GM19351 (cell line): ENCODE measurements around the gene FRS2.

Experiments used
- ATAC-seq: cut with Tn5 transposase; IDR thresholded peaks from one replicate; pipeline ENCODE4 v1.9.1; 2021; ENCODE audit warnings: mild to moderate bottlenecking, moderate library complexity; ENCODE audit not compliant: unreplicated experiment

The FRS2 gene

GRCh38 chr12:69464428-69464827, 5.8 kb upstream of the FRS2 start:
- ATAC-seq: no peak

GRCh38 chr12:69466867-69467266, 3.3 kb upstream of the FRS2 start:
- ATAC-seq: no peak

GRCh38 chr12:69467366-69467765, 2.8 kb upstream of the FRS2 start:
- no peak for ATAC-seq

GRCh38 chr12:69468237-69469026, 1.8 kb upstream of the FRS2 start:
- ATAC-seq: no peak

- no peak for ATAC-seq
Measured at GRCh38 chr12:69469854-69470188, 367 bp upstream of the FRS2 start.

- ATAC-seq: no peak
Measured at GRCh38 chr12:69471076-69471430, 865 bp downstream of the FRS2 start.

GRCh38 chr12:69471667-69472385, 1.6 kb downstream of the FRS2 start:
- no peak for ATAC-seq

GRCh38 chr12:69473262-69473661, 3.1 kb downstream of the FRS2 start:
- ATAC-seq: no peak

- no peak for ATAC-seq
Measured at GRCh38 chr12:69474456-69474855, 4.3 kb downstream of the FRS2 start.

- ATAC-seq: no peak
Measured at GRCh38 chr12:69475237-69475975, 5.2 kb downstream of the FRS2 start.

GRCh38 chr12:69476276-69477017, 6.3 kb downstream of the FRS2 start:
- ATAC-seq: no peak

GRCh38 chr12:69479675-69480074, 9.5 kb downstream of the FRS2 start:
- no peak for ATAC-seq

GRCh38 chr12:69480698-69481097, 10.5 kb downstream of the FRS2 start:
- ATAC-seq: no peak

GRCh38 chr12:69481133-69481532, 10.9 kb downstream of the FRS2 start:
- ATAC-seq: no peak

GRCh38 chr12:69483700-69484099, 13.5 kb downstream of the FRS2 start:
- no peak for ATAC-seq

GRCh38 chr12:69484428-69484827, 14.2 kb downstream of the FRS2 start:
- ATAC-seq: no peak

GRCh38 chr12:69490920-69491643, 20.9 kb downstream of the FRS2 start:
- ATAC-seq: no peak

GRCh38 chr12:69492739-69493138, 22.6 kb downstream of the FRS2 start:
- no peak for ATAC-seq

GRCh38 chr12:69495071-69495470, 24.9 kb downstream of the FRS2 start:
- no peak for ATAC-seq

GRCh38 chr12:69497308-69498026, 27.3 kb downstream of the FRS2 start:
- ATAC-seq: peak; percentile 97
